GM18520 (cell line): ENCODE data around the gene ADAMTS8.

Experiments
- ATAC-seq: cut with Tn5 transposase; IDR thresholded peaks from one replicate; pipeline ENCODE4 v1.9.1; 2021; ENCODE audit not compliant: unreplicated experiment

The ADAMTS8 gene

DNA sequence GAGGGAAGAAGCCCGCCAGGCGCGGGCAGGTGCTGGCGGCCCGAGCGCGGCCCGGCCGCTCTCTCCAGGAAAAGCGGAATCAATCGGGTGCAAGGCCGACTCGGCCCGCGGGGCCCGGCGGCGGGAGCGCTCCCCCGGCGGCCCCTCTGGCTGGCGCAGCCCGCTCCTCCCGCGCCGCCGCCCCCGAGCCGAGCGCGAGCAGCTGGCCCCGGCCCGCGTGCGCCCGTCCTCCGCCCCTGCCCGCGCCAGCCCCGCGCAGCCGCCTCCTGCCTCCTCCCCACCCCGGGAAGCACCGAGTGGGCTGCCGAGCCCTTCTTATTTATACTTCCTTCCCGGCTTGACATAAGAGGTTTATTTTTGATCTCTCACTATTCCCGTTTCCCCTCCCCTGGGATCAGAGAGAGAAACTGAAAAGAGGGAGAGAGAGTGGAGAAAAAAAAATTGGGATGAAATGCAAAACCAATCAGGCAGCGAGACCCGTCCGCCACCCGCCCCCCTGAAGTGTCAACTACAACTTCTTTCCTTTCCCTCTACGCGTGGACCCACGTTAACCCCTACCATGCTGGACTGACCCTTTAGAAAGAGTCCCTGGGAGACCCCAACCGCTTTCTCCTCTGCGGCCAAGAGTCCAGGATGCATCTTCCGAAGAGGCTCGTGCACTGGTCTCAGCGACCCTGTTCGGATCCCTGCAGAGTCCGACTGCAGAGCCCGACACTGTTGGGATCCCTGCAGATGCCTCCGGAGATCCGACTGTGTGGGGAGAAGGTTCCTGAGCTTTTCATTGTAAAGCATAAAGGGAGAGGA is at the start of gene ADAMTS8:
ADAMTS8 (minus strand) TSS at position 294 of the 804 bp plus-strand sequence. CDS start 323 bp downstream, outside the sequence.
- no peak for ATAC-seq

DNA sequence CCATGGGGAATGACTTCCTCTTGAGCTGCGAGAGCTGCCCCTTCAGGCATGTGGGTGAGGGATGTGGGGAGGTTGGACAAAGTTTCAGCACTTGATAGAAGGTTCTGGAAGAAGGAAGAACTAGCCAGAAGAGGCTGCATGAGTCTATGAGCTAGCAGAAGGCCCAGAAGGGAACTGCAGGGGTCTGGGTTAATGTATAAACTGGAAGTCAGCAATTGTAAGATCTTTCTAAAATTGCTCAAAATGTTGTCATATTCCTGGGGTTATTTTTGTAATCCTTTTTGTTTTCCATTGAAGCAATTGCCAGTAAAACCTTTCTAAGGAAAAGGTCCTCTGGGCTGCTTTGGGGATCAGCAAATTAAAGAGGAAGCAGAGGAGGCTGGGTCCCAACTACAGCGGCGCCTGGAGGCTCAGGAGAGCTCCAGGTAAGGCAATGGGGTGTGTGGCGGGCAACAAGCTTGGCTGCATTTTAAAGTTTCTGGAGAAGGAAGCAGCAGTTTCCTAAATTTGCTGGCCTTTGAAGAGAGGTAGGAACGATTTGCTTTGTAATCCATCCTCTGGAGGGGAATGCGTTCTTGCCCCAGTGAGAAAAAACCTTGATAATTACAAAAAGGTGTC is 49.3 kb upstream of the ADAMTS8 start:
- no peak for ATAC-seq

- ATAC-seq, result no peak
Observed at GRCh38 chr11:130476922-130477491, 48.6 kb upstream of the ADAMTS8 start.

GRCh38 chr11:130476200-130476921 is 48.0 kb upstream of the ADAMTS8 start:
- ATAC-seq, result no peak

GRCh38 chr11:130475426-130476053 is 47.1 kb upstream of the ADAMTS8 start:
- ATAC-seq, result no peak

DNA sequence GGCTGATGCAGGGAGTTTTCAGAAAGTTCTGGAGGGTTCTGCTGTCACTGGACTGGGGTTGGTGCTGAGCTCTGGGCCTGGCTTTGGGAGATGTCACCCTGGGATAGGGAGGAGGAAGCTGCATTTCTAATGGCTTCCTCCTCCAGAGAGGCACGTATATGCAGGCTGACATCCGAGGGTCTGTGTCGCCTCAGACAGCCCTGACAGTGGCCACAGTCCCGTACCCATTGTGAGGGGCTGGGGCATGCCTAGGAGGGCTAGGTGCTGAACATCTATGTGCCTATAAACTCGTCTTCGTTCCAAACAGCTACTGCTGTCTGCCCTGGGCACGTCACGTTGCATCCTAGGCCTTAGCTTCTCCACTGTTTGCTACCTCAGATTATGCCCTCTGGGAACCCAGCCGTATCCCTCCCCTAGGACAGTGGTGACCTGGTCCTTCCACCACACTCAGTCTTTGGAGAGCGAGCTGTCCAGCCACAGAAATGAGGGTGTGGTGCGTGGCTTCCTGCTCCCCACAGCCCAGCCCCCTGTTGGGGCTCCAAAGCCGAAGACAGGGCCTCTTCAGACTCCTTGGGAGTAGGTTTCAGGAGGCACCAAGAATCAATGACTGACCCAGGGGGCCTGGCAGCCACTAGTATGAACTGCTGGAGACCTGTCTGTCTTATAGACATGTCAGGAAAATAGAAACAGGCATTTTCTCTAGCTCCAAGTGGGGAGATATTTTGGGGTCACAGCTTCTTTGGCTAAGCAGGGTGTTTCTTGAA is 46.4 kb upstream of the ADAMTS8 start:
- ATAC-seq, result no peak

DNA sequence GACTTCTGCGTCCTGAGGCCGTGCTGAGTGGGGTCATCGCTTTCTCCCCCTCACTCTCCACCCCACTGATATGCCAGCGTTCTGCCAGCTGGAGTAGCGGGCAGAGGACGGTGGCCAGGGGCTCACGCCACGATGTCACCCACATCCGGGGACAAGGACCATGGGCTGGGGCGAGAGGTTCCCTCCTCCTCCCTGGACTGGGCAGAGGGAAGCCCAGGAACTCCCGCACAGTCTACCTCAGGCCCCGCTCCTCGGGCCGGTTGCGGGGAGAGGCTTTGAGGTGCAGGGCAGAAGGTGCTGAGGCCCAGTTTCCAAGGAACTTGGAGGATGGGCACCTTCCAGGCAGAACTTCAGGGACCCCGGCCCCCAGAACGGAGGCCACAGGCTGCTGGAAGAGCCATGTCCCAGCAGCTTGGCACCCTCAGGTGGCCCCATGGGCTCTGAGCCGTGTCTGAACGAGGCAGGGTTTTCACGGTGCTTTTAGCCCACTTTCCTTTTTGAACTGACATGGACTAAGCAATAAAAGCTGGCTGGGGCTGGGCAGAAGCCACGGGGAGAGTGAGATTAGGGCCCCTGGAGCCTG is 45.5 kb upstream of the ADAMTS8 start:
- no peak for ATAC-seq

DNA sequence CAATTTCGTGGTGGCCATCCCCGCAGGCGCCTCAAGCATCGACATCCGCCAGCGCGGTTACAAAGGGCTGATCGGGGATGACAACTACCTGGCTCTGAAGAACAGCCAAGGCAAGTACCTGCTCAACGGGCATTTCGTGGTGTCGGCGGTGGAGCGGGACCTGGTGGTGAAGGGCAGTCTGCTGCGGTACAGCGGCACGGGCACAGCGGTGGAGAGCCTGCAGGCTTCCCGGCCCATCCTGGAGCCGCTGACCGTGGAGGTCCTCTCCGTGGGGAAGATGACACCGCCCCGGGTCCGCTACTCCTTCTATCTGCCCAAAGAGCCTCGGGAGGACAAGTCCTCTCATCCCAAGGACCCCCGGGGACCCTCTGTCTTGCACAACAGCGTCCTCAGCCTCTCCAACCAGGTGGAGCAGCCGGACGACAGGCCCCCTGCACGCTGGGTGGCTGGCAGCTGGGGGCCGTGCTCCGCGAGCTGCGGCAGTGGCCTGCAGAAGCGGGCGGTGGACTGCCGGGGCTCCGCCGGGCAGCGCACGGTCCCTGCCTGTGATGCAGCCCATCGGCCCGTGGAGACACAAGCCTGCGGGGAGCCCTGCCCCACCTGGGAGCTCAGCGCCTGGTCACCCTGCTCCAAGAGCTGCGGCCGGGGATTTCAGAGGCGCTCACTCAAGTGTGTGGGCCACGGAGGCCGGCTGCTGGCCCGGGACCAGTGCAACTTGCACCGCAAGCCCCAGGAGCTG is 44.8 kb upstream of the ADAMTS8 start:
- ATAC-seq, result no peak

GRCh38 chr11:130472434-130472961 is 44.1 kb upstream of the ADAMTS8 start:
- no peak for ATAC-seq

GRCh38 chr11:130471731-130472433 is 43.5 kb upstream of the ADAMTS8 start:
- no peak for ATAC-seq

- no peak for ATAC-seq
Observed at GRCh38 chr11:130470832-130471706, 42.7 kb upstream of the ADAMTS8 start.

GRCh38 chr11:130469181-130469580 is 40.8 kb upstream of the ADAMTS8 start:
- no peak for ATAC-seq

DNA sequence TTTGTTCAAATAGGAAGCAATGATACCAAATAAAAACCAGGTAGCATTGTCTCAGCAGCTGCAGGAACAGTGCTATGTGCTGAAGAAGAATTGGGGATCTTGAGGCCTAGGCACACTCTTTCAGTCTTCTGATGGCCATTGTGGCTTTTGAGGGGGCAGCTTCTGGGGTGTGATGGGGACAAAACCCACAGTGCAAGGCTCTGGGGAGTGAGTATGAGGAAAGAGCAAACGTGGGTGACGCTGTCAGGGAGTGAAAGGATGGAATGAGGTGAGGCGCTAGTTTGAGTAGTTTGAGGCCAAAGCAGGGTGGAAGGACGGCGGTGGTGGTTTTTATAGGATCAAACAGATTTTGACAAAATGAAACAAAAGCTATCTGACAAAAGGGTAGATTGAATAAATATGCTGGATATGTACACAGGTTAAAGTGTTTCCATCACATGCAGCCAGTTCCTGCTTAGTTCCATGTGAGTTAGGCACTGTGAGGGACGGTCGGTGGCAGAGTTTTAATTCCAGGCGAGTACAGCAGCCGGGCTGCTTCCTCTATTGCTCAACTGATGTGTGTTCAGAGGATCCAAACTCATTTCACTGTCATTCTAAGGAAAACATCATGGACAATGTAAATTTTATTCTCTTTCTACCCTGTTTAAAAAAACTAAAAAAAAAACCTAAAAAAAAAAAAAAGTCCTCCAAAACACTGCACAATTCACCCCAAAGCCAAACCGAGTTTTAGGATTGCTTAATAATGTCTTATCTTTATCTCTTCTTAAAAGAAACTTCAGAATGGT is 38.9 kb upstream of the ADAMTS8 start:
- no peak for ATAC-seq

GRCh38 chr11:130465263-130465662 is 36.9 kb upstream of the ADAMTS8 start:
- ATAC-seq, result no peak

DNA sequence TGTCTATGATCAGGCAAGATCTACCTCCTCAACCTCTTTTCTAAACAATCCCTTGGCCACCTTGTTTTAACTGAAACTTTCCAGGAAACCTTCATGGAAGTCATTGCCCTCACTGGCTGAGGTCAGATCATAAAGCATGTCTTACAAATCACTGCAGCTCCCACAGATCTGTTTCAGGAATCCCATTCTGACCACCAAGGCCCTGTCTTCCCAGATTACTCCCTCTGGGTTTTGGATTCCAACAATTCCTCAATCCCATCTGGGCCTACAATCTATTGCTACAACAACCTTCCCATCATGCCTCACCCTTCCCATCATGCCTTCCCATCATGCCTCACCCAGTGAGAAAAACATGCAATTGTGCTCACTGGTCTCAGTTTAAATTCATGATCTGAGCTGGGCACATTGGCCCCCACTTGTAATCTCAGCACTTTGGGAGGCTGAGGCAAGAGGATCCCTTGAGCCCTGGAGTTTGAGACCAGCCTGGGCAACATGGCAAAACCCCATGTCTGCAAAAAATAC is 35.9 kb upstream of the ADAMTS8 start:
- ATAC-seq, result no peak

- ATAC-seq, result no peak
Observed at GRCh38 chr11:130462931-130463330, 34.5 kb upstream of the ADAMTS8 start.
